PC-9 (cell line): Measurements from ENCODE around the gene MAGEH1. TPM values are rescaled to one million over a fixed set of nuclear protein-coding genes. Genes with fewer than 3 reads are reported as not detected.

ENCODE experiments used
- BruUV-seq: library from RNA; stranded (reverse); fragments of 400-500 nt; replicated peaks from 2 replicates; lab custom pipeline; 2021; lab: Mats Ljungman, UMichigan
- CTCF ChIA-PET: fragments of 300-600 bp; sonication (Branson Sonifier 250); formaldehyde crosslinking; loops from one replicate; lab custom pipeline; 2022; ENCODE audit warnings: antibody characterized with exemption; lab: Charles Lee
- POLR2A ChIA-PET: fragments of 300-600 bp; sonication (Branson Sonifier 250); formaldehyde crosslinking; loops from one replicate; lab custom pipeline; 2022; ENCODE audit warnings: antibody characterized with exemption; ENCODE audit not compliant: unreplicated experiment; lab: Charles Lee
- DNase-seq, 2 experiments: peaks; one replicate each; pipeline versions ENCODE4 v3.0.0 to v3.0.0-alpha.2; 2015 to 2022; ENCODE audit warnings: mixed read lengths in 1 of 2
- H2AFZ ChIP-seq: fragments of 200-600 bp; sonication (generic); 2 replicates; pipeline ENCODE4 v1.8.1; 2017; ENCODE audit warnings: antibody characterized with exemption
- H3F3A ChIP-seq: fragments of 200-600 bp; sonication (generic); 2 replicates; pipeline ENCODE4 v1.8.1; 2017; ENCODE audit warnings: antibody characterized with exemption, mild to moderate bottlenecking, low read depth; ENCODE audit not compliant: insufficient read depth
- H3K27ac ChIP-seq: fragments of 200-600 bp; sonication (generic); 2 replicates; pipeline ENCODE4 v1.6.1; 2016; ENCODE audit warnings: mixed run types
- H3K27me3 ChIP-seq: fragments of 200-600 bp; sonication (generic); 2 replicates; pipeline ENCODE4 v1.6.1; 2016; ENCODE audit warnings: low read depth, mixed run types; ENCODE audit not compliant: insufficient read depth
- H3K36me3 ChIP-seq: fragments of 200-600 bp; sonication (generic); 2 replicates; pipeline ENCODE4 v1.6.1; 2016; ENCODE audit warnings: low read depth, mixed run types
- H3K4me1 ChIP-seq: fragments of 200-600 bp; sonication (generic); replicated peaks from 2 replicates; pipeline ENCODE4 v1.6.1; 2016; ENCODE audit warnings: mixed run types; ENCODE audit not compliant: insufficient read depth
- H3K4me2 ChIP-seq: fragments of 200-600 bp; sonication (generic); 2 replicates; pipeline ENCODE4 v1.6.1; 2017; ENCODE audit warnings: mixed run types
- H3K4me3 ChIP-seq: fragments of 200-600 bp; sonication (generic); 2 replicates; pipeline ENCODE4 v1.6.1; 2016; ENCODE audit warnings: mixed run types
- H3K79me2 ChIP-seq: fragments of 200-600 bp; sonication (generic); 2 replicates; pipeline ENCODE4 v1.6.1; 2017; ENCODE audit warnings: low read depth, mixed run types
- H3K9me2 ChIP-seq: fragments of 200-600 bp; sonication (generic); 2 replicates; pipeline ENCODE4 v1.8.1; 2017; ENCODE audit warnings: mild to moderate bottlenecking; ENCODE audit not compliant: insufficient read depth
- H3K9me3 ChIP-seq: fragments of 200-600 bp; sonication (generic); 2 replicates; pipeline ENCODE4 v1.8.1; 2016; ENCODE audit warnings: low read depth; ENCODE audit not compliant: insufficient read depth
- H4K20me1 ChIP-seq: fragments of 200-600 bp; sonication (generic); 2 replicates; pipeline ENCODE4 v1.8.1; 2017; ENCODE audit not compliant: insufficient read depth
- CTCF ChIP-seq: fragments of 200-600 bp; sonication (generic); conservative IDR thresholded peaks from 2 replicates; pipeline ENCODE4 v1.6.1; 2017; ENCODE audit warnings: mixed run types, antibody characterized with exemption, mild to moderate bottlenecking, moderate library complexity
- EZH2 ChIP-seq: fragments of 200-600 bp; sonication (generic); IDR thresholded peaks from 2 replicates; pipeline ENCODE4 v1.8.0; 2017; ENCODE audit warnings: antibody characterized with exemption, low read depth
- intact Hi-C: fragments of 100-400 bp; cut with micrococcal nuclease; formaldehyde crosslinking; loops from one replicate; pipeline ENCODE4 v1.10.0; 2022; ENCODE audit not compliant: unreplicated experiment
- microRNA-seq: library from miRNA; unstranded; fragments of <30 nt; microRNA quantifications from one replicate; pipeline ENCODE4 v1.2.0, GENCODE V29; 2021; ENCODE audit warnings: borderline number of aligned reads, borderline replicate concordance
- total RNA-seq: library from RNA; stranded (reverse); gene quantifications from 2 replicates; pipeline ENCODE4 v1.2.3, GENCODE V29; 2021

The MAGEH1 gene
- total RNA-seq, 1 experiment from 2014 or later: not detected

GRCh38 chrX:55490121-55490520 is 38.2 kb downstream of the MAGEH1 start:
- no peak overlapping the region; the same call in 1 of the 2 replicates for H2AFZ ChIP-seq
- no peaks in the 10 kb centered on the region for H3K4me1 ChIP-seq
- no peaks in the 10 kb centered on the region for H3K9me3 ChIP-seq
- POLR2A ChIA-PET: no interaction called here
- H3K4me2 ChIP-seq: peak overlapping the region; percentile 70; the same call in 1 of the 2 replicates
- CTCF ChIA-PET: no interaction called here
- BruUV-seq: no TSS peak
- H4K20me1 ChIP-seq: no peaks in the 10 kb centered on the region
- H3K27me3 ChIP-seq: no peaks in the 10 kb centered on the region
- no peaks in the 10 kb centered on the region for H3K36me3 ChIP-seq
- no peak for DNase-seq
- TF ChIP-seq CTCF (no peak), EZH2 (no peak)
- H3K9me2 ChIP-seq: no peaks in the 10 kb centered on the region
- H3F3A ChIP-seq: no peaks in the 10 kb centered on the region
- H3K27ac ChIP-seq: no peak overlapping the region
- no peak overlapping the region for H3K4me3 ChIP-seq
- intact Hi-C loops: no loop called here
- no peaks in the 10 kb centered on the region for H3K79me2 ChIP-seq

- TF ChIP-seq EZH2: no peak
- TF ChIP-seq CTCF: no peak
- no peaks in the 10 kb centered on the region for H4K20me1 ChIP-seq
- H3K9me3 ChIP-seq: no peaks in the 10 kb centered on the region
- no peak overlapping the region for H2AFZ ChIP-seq
- H3K27ac ChIP-seq: no peak overlapping the region
- H3K4me1 ChIP-seq: no peaks in the 10 kb centered on the region
- no peak overlapping the region for H3K4me2 ChIP-seq
- DNase-seq: no peak
- no peaks in the 10 kb centered on the region for H3F3A ChIP-seq
- no TSS peak for BruUV-seq
- H3K27me3 ChIP-seq: no peaks in the 10 kb centered on the region
- intact Hi-C loops: no loop called here
- no peaks in the 10 kb centered on the region for H3K9me2 ChIP-seq
- H3K36me3 ChIP-seq: no peaks in the 10 kb centered on the region
- POLR2A ChIA-PET: no interaction called here
- CTCF ChIA-PET: no interaction called here
- no peaks in the 10 kb centered on the region for H3K79me2 ChIP-seq
- H3K4me3 ChIP-seq: no peak overlapping the region
These were observed 39.0 kb downstream of the MAGEH1 start for GRCh38 chrX:55490974-55491373.

Small RNA genes lying within 50 kb of the gene (microRNA-seq; reads per million reads assigned to microRNA genes)
- gene MIR4536-1 (not detected), gene MIR4536-2 (not detected)

Other genes with a start within 250 kb of the MAGEH1 start
- not detected in 2 replicates for gene PAGE5, start 231.8 kb upstream of the MAGEH1 start, total RNA-seq
- not detected in 2 replicates for gene PAGE3, start 187.2 kb upstream of the MAGEH1 start, total RNA-seq
- not detected in 2 replicates for gene USP51, start 37.7 kb downstream of the MAGEH1 start, total RNA-seq
- gene FOXR2, start 171.3 kb downstream of the MAGEH1 start, total RNA-seq: not detected in 2 replicates